SK-N-SH treated with all-trans-retinoic acid at 6 μM for 48 hours (cell line): Measurements from ENCODE around the gene VASH1.

Experiments
- ATAC-seq: fragments of 200-7000 bp; cut with Tn5 transposase; 3 replicates; pipeline ENCODE4 v1.9.1; 2020; ENCODE audit warnings: mild to moderate bottlenecking, moderate library complexity
- ARNTL ChIP-seq: fragments of 450-650 bp; formaldehyde crosslinking; IDR thresholded peaks from 2 replicates; pipeline ENCODE4 v1.5.0; 2020; ENCODE audit warnings: low read depth, mild to moderate bottlenecking, moderate library complexity, borderline replicate concordance
- BACH2 ChIP-seq: fragments of 250-450 bp; sonication (Bioruptor Pico); IDR thresholded peaks from 2 replicates; pipeline ENCODE4 v1.9.0; 2021; ENCODE audit warnings: mild to moderate bottlenecking, borderline replicate concordance
- CREB5 ChIP-seq: fragments of 250-450 bp; sonication (Bioruptor Pico); IDR thresholded peaks from 2 replicates; pipeline ENCODE4 v1.5.1; 2020; ENCODE audit warnings: low read depth, mild to moderate bottlenecking, moderate library complexity
- CSDC2 ChIP-seq: fragments of 250-450 bp; sonication (Bioruptor Pico); IDR thresholded peaks from 2 replicates; pipeline ENCODE4 v1.5.0; 2020; ENCODE audit warnings: mild to moderate bottlenecking, moderate library complexity
- CSRNP3 ChIP-seq: fragments of 250-450 bp; sonication (Bioruptor Pico); IDR thresholded peaks from 2 replicates; pipeline ENCODE4 v1.5.1; 2021; ENCODE audit warnings: mild to moderate bottlenecking, moderate library complexity
- ESRRG ChIP-seq: fragments of 250-450 bp; sonication (Bioruptor Pico); IDR thresholded peaks from 2 replicates; pipeline ENCODE4 v1.6.1; 2021; ENCODE audit warnings: mild to moderate bottlenecking
- GLIS3 ChIP-seq: fragments of 250-450 bp; sonication (Bioruptor Pico); IDR thresholded peaks from 2 replicates; pipeline ENCODE4 v1.5.0; 2020; ENCODE audit warnings: mild to moderate bottlenecking, moderate library complexity
- OSR1 ChIP-seq: fragments of 250-450 bp; sonication (Bioruptor Pico); IDR thresholded peaks from 2 replicates; pipeline ENCODE4 v1.8.0; 2022; ENCODE audit warnings: moderate library complexity, mild to moderate bottlenecking, inconsistent platforms
- PATZ1 ChIP-seq: fragments of 250-450 bp; sonication (Bioruptor Pico); IDR thresholded peaks from 2 replicates; pipeline ENCODE4 v1.8.0; 2020; ENCODE audit warnings: mild to moderate bottlenecking, moderate library complexity, borderline replicate concordance
- POU6F1 ChIP-seq: fragments of 250-450 bp; sonication (Bioruptor Pico); IDR thresholded peaks from 2 replicates; pipeline ENCODE4 v1.8.0; 2021; ENCODE audit warnings: low read depth, mild to moderate bottlenecking, moderate library complexity, borderline replicate concordance
- PPARA ChIP-seq: fragments of 250-450 bp; sonication (Bioruptor Pico); IDR thresholded peaks from 2 replicates; pipeline ENCODE4 v1.5.0; 2020; ENCODE audit warnings: mild to moderate bottlenecking, borderline replicate concordance
- RARB ChIP-seq: fragments of 250-450 bp; sonication (Bioruptor Pico); IDR thresholded peaks from 2 replicates; pipeline ENCODE4 v1.8.0; 2021; ENCODE audit warnings: mild to moderate bottlenecking, moderate library complexity
- SNAI2 ChIP-seq: fragments of 250-450 bp; sonication (Bioruptor Pico); IDR thresholded peaks from 2 replicates; pipeline ENCODE4 v1.5.0; 2020; ENCODE audit warnings: mild to moderate bottlenecking, moderate library complexity
- TCF4 ChIP-seq: fragments of 250-450 bp; sonication (Bioruptor Pico); IDR thresholded peaks from 2 replicates; pipeline ENCODE4 v1.8.0; 2021; ENCODE audit warnings: mild to moderate bottlenecking, moderate library complexity, borderline replicate concordance
- TOX ChIP-seq: fragments of 250-450 bp; sonication (Bioruptor Pico); IDR thresholded peaks from 2 replicates; pipeline ENCODE4 v1.8.0; 2021; ENCODE audit warnings: mild to moderate bottlenecking, moderate library complexity, borderline replicate concordance
- TSHZ2 ChIP-seq: fragments of 250-450 bp; sonication (Bioruptor Pico); IDR thresholded peaks from 2 replicates; pipeline ENCODE4 v1.5.0; 2020; ENCODE audit warnings: mild to moderate bottlenecking, moderate library complexity
- ZC3H10 ChIP-seq: fragments of 250-450 bp; sonication (Bioruptor Pico); IDR thresholded peaks from 2 replicates; pipeline ENCODE4 v1.5.1; 2021; ENCODE audit warnings: mild to moderate bottlenecking, moderate library complexity
- ZFP3 ChIP-seq: fragments of 250-450 bp; sonication (Bioruptor Pico); IDR thresholded peaks from 2 replicates; pipeline ENCODE4 v1.5.0; 2020; ENCODE audit warnings: mild to moderate bottlenecking, moderate library complexity
- ZNF565 ChIP-seq: fragments of 450-650 bp; formaldehyde crosslinking; conservative IDR thresholded peaks from 2 replicates; pipeline ENCODE4 v1.5.0; 2020; ENCODE audit warnings: low read depth, mild to moderate bottlenecking, moderate library complexity
- ZNF70 ChIP-seq: fragments of 450-650 bp; formaldehyde crosslinking; IDR thresholded peaks from 2 replicates; pipeline ENCODE4 v1.5.0; 2020; ENCODE audit warnings: mild to moderate bottlenecking, moderate library complexity
- ZNF8 ChIP-seq: fragments of 450-650 bp; formaldehyde crosslinking; IDR thresholded peaks from 2 replicates; pipeline ENCODE4 v1.5.0; 2020; ENCODE audit warnings: mild to moderate bottlenecking, moderate library complexity

The VASH1 gene

GRCh38 chr14:76726551-76726970 is 34.7 kb upstream of the VASH1 start:
- TF ChIP-seq SNAI2 (CRISPR knock-in tag) (no peak), ZC3H10 (CRISPR knock-in tag) (no peak), ARNTL (CRISPR knock-in tag) (no peak), TOX (no peak), ZNF565 (CRISPR knock-in tag) (no peak), BACH2 (CRISPR knock-in tag) (no peak), TCF4 (CRISPR knock-in tag) (no peak), TSHZ2 (no peak), ZFP3 (CRISPR knock-in tag) (no peak), PATZ1 (CRISPR knock-in tag) (no peak)

GRCh38 chr14:76727384-76727783 is 33.9 kb upstream of the VASH1 start:
- TF ChIP-seq OSR1 (CRISPR knock-in tag) (no peak), ESRRG (CRISPR knock-in tag) (no peak), SNAI2 (CRISPR knock-in tag) (no peak), BACH2 (CRISPR knock-in tag) (no peak), RARB (CRISPR knock-in tag) (no peak), PPARA (CRISPR knock-in tag) (no peak), CSDC2 (CRISPR knock-in tag) (no peak), GLIS3 (CRISPR knock-in tag) (no peak), ZC3H10 (CRISPR knock-in tag) (no peak), CREB5 (CRISPR knock-in tag) (no peak), TOX (no peak), POU6F1 (CRISPR knock-in tag) (no peak), ZNF70 (CRISPR knock-in tag) (no peak), CSRNP3 (CRISPR knock-in tag) (no peak), ZNF8 (no peak), ZFP3 (CRISPR knock-in tag) (no peak), TSHZ2 (no peak), PATZ1 (CRISPR knock-in tag) (no peak)
- no peak for ATAC-seq

More at GRCh38 chr14:76726551-76726970, 34.7 kb upstream of the VASH1 start:
- no peak for ATAC-seq
